GM12878 (cell line): ENCODE measurements around the gene MAST4. TPM values are rescaled to one million over a fixed set of nuclear protein-coding genes. Genes with fewer than 3 reads are reported as not detected.

ENCODE experiments used
- ATAC-seq: fragments of 200-7000 bp; cut with Tn5 transposase; 3 replicates; pipeline ENCODE4 v1.9.1; 2020; ENCODE audit warnings: mild to moderate bottlenecking, moderate library complexity
- BruUV-seq: library from RNA; stranded (reverse); fragments of 400-500 nt; replicated peaks from 2 replicates; lab custom pipeline; 2021; lab: Mats Ljungman, UMichigan
- CTCF ChIA-PET: fragments of 300-600 bp; sonication (Branson Sonifier 250); formaldehyde crosslinking; extraction: SDS; loops from one replicate; lab custom pipeline; 2021; ENCODE audit warnings: inconsistent platforms; lab: Yijun Ruan, JAX
- POLR2A ChIA-PET: fragments of 350-600 bp; formaldehyde crosslinking; extraction: SDS; loops from one replicate; lab custom pipeline; 2021; ENCODE audit warnings: inconsistent platforms; lab: Charles Lee
- RAD21 ChIA-PET: fragments of 300-600 bp; sonication (Branson Sonifier 250); formaldehyde crosslinking; loops from one replicate; lab custom pipeline; 2023; ENCODE audit warnings: antibody characterized with exemption; ENCODE audit not compliant: unreplicated experiment; lab: Charles Lee
- SMC1A ChIA-PET: fragments of 300-600 bp; sonication (Branson Sonifier 250); formaldehyde crosslinking; loops from one replicate; lab custom pipeline; 2023; ENCODE audit not compliant: unreplicated experiment, uncharacterized antibody; lab: Charles Lee
- DNase-seq: peaks from one replicate; pipeline ENCODE4 v3.0.0-alpha.2; 2011; ENCODE audit warnings: low read depth, low spot score
- FAIRE-seq: peaks from 3 replicates; lab custom pipeline; 2011; peaks lifted over from hg19 to GRCh38; lab: Jason Lieb, UNC
- H2AFZ ChIP-seq: 2 replicates; pipeline ENCODE4 v1.6.0; 2011; ENCODE audit warnings: low read depth, low read length, control low read depth; ENCODE audit not compliant: control insufficient read depth
- H3K27ac ChIP-seq: 2 replicates; pipeline ENCODE4 v1.5.1; 2011; ENCODE audit warnings: control low read depth; ENCODE audit not compliant: control insufficient read depth, insufficient read depth
- H3K27me3 ChIP-seq, 2 experiments: replicated peaks in 1 of 2; 2 replicates each; pipeline versions ENCODE4 v1.6.0 to v1.6.1; 2011; ENCODE audit warnings: low read length in 1 of 2; ENCODE audit not compliant: control insufficient read depth in 2 of 2, insufficient read depth in 2 of 2
- H3K36me3 ChIP-seq, 2 experiments: 2 replicates each; pipeline ENCODE4 v1.5.1; 2011; ENCODE audit warnings: low read length in 1 of 2; ENCODE audit not compliant: control insufficient read depth in 2 of 2, insufficient read depth in 2 of 2
- H3K4me1 ChIP-seq: 2 replicates; pipeline ENCODE4 v1.6.1; 2011; ENCODE audit warnings: mild to moderate bottlenecking, low read length, moderate library complexity, mixed read lengths; ENCODE audit not compliant: control insufficient read depth, insufficient read depth
- H3K4me2 ChIP-seq: 2 replicates; pipeline ENCODE4 v1.6.0; 2011; ENCODE audit warnings: control low read depth; ENCODE audit not compliant: control insufficient read depth, insufficient read depth
- H3K4me3 ChIP-seq: fragments of 200-600 bp; sonication (generic); 2 replicates; pipeline ENCODE4 v1.5.1; 2016
- H3K79me2 ChIP-seq: 2 replicates; pipeline ENCODE4 v1.6.0; 2011; ENCODE audit warnings: low read length; ENCODE audit not compliant: control insufficient read depth, insufficient read depth
- H3K9ac ChIP-seq: 2 replicates; pipeline ENCODE4 v1.8.0; 2011; ENCODE audit warnings: low read length, control low read depth, mixed read lengths; ENCODE audit not compliant: control insufficient read depth, insufficient read depth
- H3K9me3 ChIP-seq: replicated peaks from 3 replicates; pipeline ENCODE4 v1.5.1; 2011; ENCODE audit warnings: mild to moderate bottlenecking, low read length; ENCODE audit not compliant: control insufficient read depth, insufficient read depth
- H4K20me1 ChIP-seq: 2 replicates; pipeline ENCODE4 v1.6.0; 2011; ENCODE audit not compliant: control insufficient read depth, insufficient read depth
- HDAC6 ChIP-seq: fragments of 200-600 bp; sonication (generic); IDR thresholded peaks from one replicate; pipeline ENCODE4 v1.8.0; 2017; ENCODE audit warnings: antibody characterized with exemption; ENCODE audit not compliant: unreplicated experiment
- RAD51 ChIP-seq: fragments of 450-650 bp; IDR thresholded peaks from 2 replicates; pipeline ENCODE4 v1.6.1; 2016; ENCODE audit warnings: moderate library complexity, mild to moderate bottlenecking, inconsistent platforms
- RB1 ChIP-seq: fragments of 450-650 bp; formaldehyde crosslinking; IDR thresholded peaks from 2 replicates; pipeline ENCODE4 v1.6.1; 2017; ENCODE audit warnings: mild to moderate bottlenecking, borderline replicate concordance
- ZNF207 ChIP-seq: fragments of 450-650 bp; IDR thresholded peaks from 2 replicates; pipeline ENCODE4 v1.6.1; 2014; ENCODE audit warnings: antibody characterized with exemption, mild to moderate bottlenecking, borderline replicate concordance
- ZSCAN29 ChIP-seq: fragments of 450-650 bp; IDR thresholded peaks from 2 replicates; pipeline ENCODE4 v1.6.1; 2017; ENCODE audit warnings: mild to moderate bottlenecking, moderate library complexity
- WGBS: methylation state at CpG from one replicate; pipeline ENCODE4 v1.1.6; 2016; ENCODE audit warnings: low lambda C conversion rate; ENCODE audit not compliant: insufficient replicate concordance, insufficient coverage; ENCODE audit errors: missing lambda C conversion rate; 5-methylcytosine and 5-hydroxymethylcytosine counted together
- in situ Hi-C: fragments of 300-500 bp; cut with MboI; formaldehyde crosslinking; loops from 9 replicates; pipeline ENCODE4 v1.14.3; 2018; ENCODE audit warnings: mixed read lengths
- intact Hi-C: fragments of 100-400 bp; cut with micrococcal nuclease; formaldehyde crosslinking; loops from one replicate; pipeline ENCODE4 v1.14.2; 2022; ENCODE audit not compliant: unreplicated experiment
- polyA plus RNA-seq, 11 experiments: library from polyadenylated mRNA; depleted of rRNA in 4 of 11; unstranded in 6 of 11; stranded (reverse) in 5 of 11; fragments of >200 nt; fragmentation: Nextera tagmentation in 4 of 11; fragmentation: Illumina TruSeq in 1 of 11; extraction: Ambion mirVana in 4 of 11; extraction: Trizol in 1 of 11; gene quantifications; 1 replicate in 1 of 11; 2 replicates in 10 of 11; pipeline versions ENCODE4 v1.2.1 to v1.2.3, GENCODE V29; 2011 to 2016; ENCODE audit warnings: inconsistent platforms in 2 of 11, missing spikeins in 2 of 11, low read depth in 1 of 11
- total RNA-seq, 4 experiments: library from RNA; depleted of rRNA in 3 of 4; stranded (reverse); fragments of >200 nt in 3 of 4; fragmentation: Illumina TruSeq in 1 of 4; extraction: Trizol in 1 of 4; gene quantifications; 2 replicates each; pipeline versions ENCODE4 v1.2.1 to v1.2.3, GENCODE V29; 2013 to 2021
- TF ChIP-seq, protein P1 (sequence below): fragments of 450-650 bp; formaldehyde crosslinking; IDR thresholded peaks from 2 replicates; pipeline ENCODE4 v1.5.0; 2022; ENCODE audit warnings: mild to moderate bottlenecking, missing genetic modification characterization
- TF ChIP-seq, protein P2 (sequence below): fragments of 450-650 bp; IDR thresholded peaks from 2 replicates; pipeline ENCODE4 v1.6.1; 2017; ENCODE audit warnings: mild to moderate bottlenecking, low read depth, inconsistent platforms; ENCODE audit not compliant: poor library complexity, severe bottlenecking
- TF ChIP-seq, protein P3 (sequence below): IDR thresholded peaks from 2 replicates; pipeline ENCODE4 v1.6.1; 2011; ENCODE audit warnings: borderline replicate concordance, low read depth, mild to moderate bottlenecking, moderate library complexity, low read length; ENCODE audit not compliant: insufficient read depth, poor library complexity, severe bottlenecking
- TF ChIP-seq, protein P4 (sequence below): IDR thresholded peaks from 2 replicates; pipeline ENCODE4 v1.6.1; 2012; ENCODE audit warnings: low read depth, low read length, improper control_type of control experiment

MAST4 gene
- total and polyA plus RNA-seq, 10 of the 15 experiments (the other 5 are each of a cell fraction or from before 2014, with no cell fraction given), result 0.02 to 1.6 (median 0.29) TPM; not detected in 1

DNA sequence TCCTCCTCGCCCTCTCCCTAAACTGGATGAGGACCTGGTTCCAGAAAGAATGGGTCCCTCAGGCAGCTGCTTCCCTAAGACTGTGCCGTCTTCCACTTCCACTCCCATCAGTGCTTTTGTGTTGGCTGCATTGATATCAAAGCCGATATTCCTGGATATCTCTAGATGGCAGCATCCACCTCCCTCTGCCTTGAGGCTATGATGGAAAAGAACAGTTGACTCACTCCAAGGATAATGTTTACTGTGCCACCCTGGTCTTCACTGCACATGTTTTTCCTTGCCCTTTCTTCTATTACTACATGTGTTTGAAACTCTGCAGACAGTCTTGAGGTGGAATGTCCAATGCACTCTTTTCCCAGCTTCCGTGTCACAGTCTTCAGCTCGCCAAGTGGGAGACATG, 211.6 kb downstream of the MAST4 start:
- Histone ChIP-seq H3K4me3 (no peak overlapping the region), H3K79me2 (no peaks in the 10 kb centered on the region), H3K4me2 (no peak overlapping the region), H3K27me3 (no peaks in the 10 kb centered on the region; a peak in 2 of 4 replicates), H3K27ac (no peak overlapping the region), H4K20me1 (no peaks in the 10 kb centered on the region), H3K4me1 (no peaks in the 10 kb centered on the region), H3K9me3 (no peaks in the 10 kb centered on the region), H2AFZ (no peak overlapping the region), H3K9ac (no peak overlapping the region), H3K36me3 (no peaks in the 10 kb centered on the region)
- 65% methylated on average over 5 of the region's 5 CpGs for WGBS
- CTCF ChIA-PET, result no interaction called here
- FAIRE-seq, result no peak
- DNase-seq, result no peak
- in situ Hi-C loops (loop anchor here (25.0 kb wide), 1 partner anchor 405 kb away; no protein-coding TSS in a partner anchor), intact Hi-C loops (no loop called here)
- RAD21 ChIA-PET, result no interaction called here
- POLR2A ChIA-PET, result no interaction called here
- BruUV-seq, result no TSS peak
- TF ChIP-seq ZSCAN29 (no peak), RB1 (no peak)
- TF ChIP-seq, protein P1, sequence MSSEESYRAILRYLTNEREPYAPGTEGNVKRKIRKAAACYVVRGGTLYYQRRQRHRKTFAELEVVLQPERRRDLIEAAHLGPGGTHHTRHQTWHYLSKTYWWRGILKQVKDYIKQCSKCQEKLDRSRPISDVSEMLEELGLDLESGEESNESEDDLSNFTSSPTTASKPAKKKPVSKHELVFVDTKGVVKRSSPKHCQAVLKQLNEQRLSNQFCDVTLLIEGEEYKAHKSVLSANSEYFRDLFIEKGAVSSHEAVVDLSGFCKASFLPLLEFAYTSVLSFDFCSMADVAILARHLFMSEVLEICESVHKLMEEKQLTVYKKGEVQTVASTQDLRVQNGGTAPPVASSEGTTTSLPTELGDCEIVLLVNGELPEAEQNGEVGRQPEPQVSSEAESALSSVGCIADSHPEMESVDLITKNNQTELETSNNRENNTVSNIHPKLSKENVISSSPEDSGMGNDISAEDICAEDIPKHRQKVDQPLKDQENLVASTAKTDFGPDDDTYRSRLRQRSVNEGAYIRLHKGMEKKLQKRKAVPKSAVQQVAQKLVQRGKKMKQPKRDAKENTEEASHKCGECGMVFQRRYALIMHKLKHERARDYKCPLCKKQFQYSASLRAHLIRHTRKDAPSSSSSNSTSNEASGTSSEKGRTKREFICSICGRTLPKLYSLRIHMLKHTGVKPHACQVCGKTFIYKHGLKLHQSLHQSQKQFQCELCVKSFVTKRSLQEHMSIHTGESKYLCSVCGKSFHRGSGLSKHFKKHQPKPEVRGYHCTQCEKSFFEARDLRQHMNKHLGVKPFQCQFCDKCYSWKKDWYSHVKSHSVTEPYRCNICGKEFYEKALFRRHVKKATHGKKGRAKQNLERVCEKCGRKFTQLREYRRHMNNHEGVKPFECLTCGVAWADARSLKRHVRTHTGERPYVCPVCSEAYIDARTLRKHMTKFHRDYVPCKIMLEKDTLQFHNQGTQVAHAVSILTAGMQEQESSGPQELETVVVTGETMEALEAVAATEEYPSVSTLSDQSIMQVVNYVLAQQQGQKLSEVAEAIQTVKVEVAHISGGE, result no peak
- SMC1A ChIA-PET, result no interaction called here
- ATAC-seq, result no peak

DNA sequence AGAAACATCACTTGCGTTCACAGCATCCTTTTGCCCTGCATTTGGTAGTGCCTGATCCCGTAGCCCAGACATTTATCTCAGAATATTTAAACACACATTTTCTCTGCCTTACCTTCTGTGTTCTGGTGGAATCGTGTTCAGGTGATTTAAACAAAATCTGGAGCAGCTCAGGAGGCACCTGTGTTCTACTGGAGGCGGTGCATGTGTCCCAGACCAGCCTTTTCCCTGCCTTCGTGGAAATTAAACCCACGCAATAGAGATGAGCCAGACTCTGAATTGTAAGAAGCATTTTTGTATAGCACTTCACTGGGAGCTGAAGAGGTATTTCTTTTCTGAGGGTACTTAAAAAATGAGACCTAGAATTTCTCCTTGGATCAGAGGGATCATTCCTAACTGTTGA, 212.5 kb downstream of the MAST4 start:
- intact Hi-C loops, result no loop called here
- Histone ChIP-seq H3K4me3 (no peak overlapping the region), H4K20me1 (no peaks in the 10 kb centered on the region), H3K4me2 (no peak overlapping the region), H2AFZ (no peak overlapping the region), H3K27ac (no peak overlapping the region), H3K4me1 (no peaks in the 10 kb centered on the region), H3K79me2 (no peaks in the 10 kb centered on the region), H3K27me3 (no peaks in the 10 kb centered on the region; a peak in 2 of 4 replicates), H3K9ac (no peak overlapping the region), H3K36me3 (no peaks in the 10 kb centered on the region), H3K9me3 (no peaks in the 10 kb centered on the region)
- SMC1A ChIA-PET, result no interaction called here
- no peak for FAIRE-seq
- CTCF ChIA-PET, result no interaction called here
- no TSS peak for BruUV-seq
- in situ Hi-C loops, result loop anchor here (25.0 kb wide), 1 partner anchor 404 kb away; no protein-coding TSS in a partner anchor
- 40% methylated on average over 6 of the region's 6 CpGs for WGBS
- TF ChIP-seq, protein P2, sequence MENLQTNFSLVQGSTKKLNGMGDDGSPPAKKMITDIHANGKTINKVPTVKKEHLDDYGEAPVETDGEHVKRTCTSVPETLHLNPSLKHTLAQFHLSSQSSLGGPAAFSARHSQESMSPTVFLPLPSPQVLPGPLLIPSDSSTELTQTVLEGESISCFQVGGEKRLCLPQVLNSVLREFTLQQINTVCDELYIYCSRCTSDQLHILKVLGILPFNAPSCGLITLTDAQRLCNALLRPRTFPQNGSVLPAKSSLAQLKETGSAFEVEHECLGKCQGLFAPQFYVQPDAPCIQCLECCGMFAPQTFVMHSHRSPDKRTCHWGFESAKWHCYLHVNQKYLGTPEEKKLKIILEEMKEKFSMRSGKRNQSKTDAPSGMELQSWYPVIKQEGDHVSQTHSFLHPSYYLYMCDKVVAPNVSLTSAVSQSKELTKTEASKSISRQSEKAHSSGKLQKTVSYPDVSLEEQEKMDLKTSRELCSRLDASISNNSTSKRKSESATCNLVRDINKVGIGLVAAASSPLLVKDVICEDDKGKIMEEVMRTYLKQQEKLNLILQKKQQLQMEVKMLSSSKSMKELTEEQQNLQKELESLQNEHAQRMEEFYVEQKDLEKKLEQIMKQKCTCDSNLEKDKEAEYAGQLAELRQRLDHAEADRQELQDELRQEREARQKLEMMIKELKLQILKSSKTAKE, result no peak
- no peak for TF ChIP-seq ZNF207
- TF ChIP-seq, protein P3, sequence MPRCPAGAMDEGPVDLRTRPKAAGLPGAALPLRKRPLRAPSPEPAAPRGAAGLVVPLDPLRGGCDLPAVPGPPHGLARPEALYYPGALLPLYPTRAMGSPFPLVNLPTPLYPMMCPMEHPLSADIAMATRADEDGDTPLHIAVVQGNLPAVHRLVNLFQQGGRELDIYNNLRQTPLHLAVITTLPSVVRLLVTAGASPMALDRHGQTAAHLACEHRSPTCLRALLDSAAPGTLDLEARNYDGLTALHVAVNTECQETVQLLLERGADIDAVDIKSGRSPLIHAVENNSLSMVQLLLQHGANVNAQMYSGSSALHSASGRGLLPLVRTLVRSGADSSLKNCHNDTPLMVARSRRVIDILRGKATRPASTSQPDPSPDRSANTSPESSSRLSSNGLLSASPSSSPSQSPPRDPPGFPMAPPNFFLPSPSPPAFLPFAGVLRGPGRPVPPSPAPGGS, result no peak
- TF ChIP-seq RAD51, result no peak
- TF ChIP-seq HDAC6, result no peak
- TF ChIP-seq, protein P4, sequence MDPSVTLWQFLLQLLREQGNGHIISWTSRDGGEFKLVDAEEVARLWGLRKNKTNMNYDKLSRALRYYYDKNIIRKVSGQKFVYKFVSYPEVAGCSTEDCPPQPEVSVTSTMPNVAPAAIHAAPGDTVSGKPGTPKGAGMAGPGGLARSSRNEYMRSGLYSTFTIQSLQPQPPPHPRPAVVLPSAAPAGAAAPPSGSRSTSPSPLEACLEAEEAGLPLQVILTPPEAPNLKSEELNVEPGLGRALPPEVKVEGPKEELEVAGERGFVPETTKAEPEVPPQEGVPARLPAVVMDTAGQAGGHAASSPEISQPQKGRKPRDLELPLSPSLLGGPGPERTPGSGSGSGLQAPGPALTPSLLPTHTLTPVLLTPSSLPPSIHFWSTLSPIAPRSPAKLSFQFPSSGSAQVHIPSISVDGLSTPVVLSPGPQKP, result no peak
- RAD21 ChIA-PET, result no interaction called here
- ATAC-seq, result no peak
- no peak for DNase-seq
- POLR2A ChIA-PET, result no interaction called here
